ENCODE measurements around the gene CDK5RAP1.

DNA sequence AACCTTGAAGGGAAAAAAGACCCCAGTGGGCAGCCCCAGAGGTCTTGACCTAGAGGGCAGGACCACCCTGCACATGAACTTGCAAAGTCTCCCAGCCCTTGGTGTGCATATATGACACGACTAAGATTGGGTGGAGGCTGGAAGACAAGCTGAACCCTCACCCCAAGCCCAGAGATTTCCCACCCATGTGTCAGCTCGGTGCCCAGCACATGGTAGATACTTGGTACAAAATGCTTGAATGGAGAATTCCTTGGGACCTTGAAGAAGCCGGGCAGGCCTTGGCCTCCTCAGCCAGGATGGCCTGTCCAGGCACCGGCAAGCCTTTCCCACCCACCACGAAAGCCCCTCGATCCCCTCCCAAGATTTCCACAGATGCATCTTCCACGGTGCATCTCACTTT lies 67.7 kb downstream of the CDK5RAP1 start:
- TF ChIP-seq POLR2A (IDR thresholded peaks at IDR 0.05; ENCODE audit: low read depth, low read length) (no peak), POLR2AphosphoS5 (IDR thresholded peaks at IDR 0.05; ENCODE audit: low read depth, low read length) (no peak)
